ENCODE data around the gene HHAT. TPM values are rescaled to one million over a fixed set of nuclear protein-coding genes. Genes with fewer than 3 reads are reported as not detected.
A peak's percentile ranks its signal among the peaks of the same experiment; 100 is the strongest.

HHAT gene
- total RNA-seq, 1 donor from 2014 or later = 1.8 TPM

DNA sequence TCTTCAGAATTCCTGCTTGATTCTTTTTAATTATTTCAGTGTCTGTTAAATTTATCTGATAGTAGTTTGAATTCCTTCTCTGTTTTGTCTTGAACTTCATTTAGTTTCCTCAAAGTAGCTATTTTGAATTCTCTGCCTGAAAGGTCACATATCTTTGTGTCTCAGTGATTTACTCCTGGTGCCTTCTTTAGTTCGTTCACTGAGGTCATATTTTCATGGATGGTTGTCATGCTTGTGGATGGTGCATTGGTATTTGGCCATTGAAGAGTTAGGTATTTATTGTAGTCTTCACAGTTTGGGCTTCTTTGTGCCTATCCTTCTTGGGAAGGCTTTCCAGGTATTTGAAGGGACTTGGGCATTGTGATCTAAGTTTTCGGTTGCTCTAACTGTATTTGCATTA is 267.9 kb downstream of the HHAT start:
- ATAC-seq (no peak), DNase-seq (ENCODE audit: missing footprints) (no peak)
- intact Hi-C loops (cut with DNase I) = no loop called here

- intact Hi-C loops (cut with DNase I) = no loop called here
- ATAC-seq = peak; percentile 48
- DNase-seq (ENCODE audit: missing footprints) = no peak
These were observed 268.9 kb downstream of the HHAT start for GRCh38 chr1:210597555-210598134.

- peak; percentile 89 for ATAC-seq
- peak; percentile 42 for DNase-seq (ENCODE audit: missing footprints)
- intact Hi-C loops (cut with DNase I) = no loop called here
These were observed 269.5 kb downstream of the HHAT start for GRCh38 chr1:210598135-210598652.

DNA sequence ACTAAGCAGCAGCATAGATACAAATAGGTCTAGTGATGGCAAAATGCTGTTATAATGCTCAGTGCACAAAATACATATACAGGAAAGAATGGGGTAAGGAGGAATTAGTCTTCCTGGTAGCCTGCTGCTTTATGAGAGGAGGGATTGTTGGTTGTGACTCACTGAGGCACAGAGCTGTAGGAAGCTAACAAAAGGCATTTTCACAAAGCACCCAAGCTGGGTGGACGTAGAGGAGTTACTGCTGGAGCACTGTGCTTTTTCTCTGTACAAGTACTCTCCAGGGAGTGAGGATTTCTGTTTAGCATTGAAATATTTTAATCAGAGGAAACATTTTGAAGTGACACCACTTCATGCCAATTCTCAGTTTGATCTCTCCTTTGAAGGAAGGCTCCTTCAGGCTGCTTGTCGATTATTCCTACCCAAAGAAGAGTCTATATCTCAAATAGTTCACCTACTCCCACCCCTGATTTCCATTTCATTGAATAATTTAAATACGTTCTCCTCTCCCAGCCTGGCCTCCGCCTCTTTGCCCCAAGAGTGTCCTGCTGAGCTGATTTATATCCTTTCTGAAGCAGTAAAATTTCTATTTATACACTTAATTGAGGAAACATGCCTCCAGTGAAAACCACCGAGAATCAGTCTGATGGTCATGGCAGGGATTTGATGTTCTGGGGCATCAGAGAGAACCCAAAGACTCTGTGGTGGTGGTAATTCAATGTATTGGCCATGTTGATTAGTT is 271.9 kb downstream of the HHAT start:
- DNase-seq (ENCODE audit: missing footprints) (no peak), ATAC-seq (no peak)
- intact Hi-C loops (cut with DNase I) = no loop called here

GRCh38 chr1:210603123-210603522 is 274.4 kb downstream of the HHAT start:
- intact Hi-C loops (cut with DNase I) = no loop called here
- DNase-seq (ENCODE audit: missing footprints) (no peak), ATAC-seq (no peak)

DNA sequence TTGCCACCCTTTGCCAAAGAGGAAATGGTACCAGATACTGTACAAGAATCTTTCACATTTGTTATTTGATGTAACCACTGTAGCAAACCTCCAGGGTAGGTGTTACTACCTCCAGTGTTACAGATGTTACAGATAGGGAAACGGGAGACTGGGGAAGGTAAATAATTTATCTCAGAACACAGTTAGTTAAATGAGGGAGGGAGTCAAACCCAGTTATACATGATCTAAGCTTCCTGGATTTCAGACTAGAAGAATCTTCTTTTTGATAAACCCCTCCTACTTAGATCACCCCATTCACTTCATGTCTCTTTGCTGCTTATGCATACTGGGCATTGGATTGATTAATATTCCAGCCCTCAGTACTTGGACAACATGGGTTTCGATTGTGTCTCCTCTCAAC is 276.4 kb downstream of the HHAT start:
- ATAC-seq = no peak
- no peak for DNase-seq (ENCODE audit: missing footprints)
- intact Hi-C loops (cut with DNase I) = no loop called here

DNA sequence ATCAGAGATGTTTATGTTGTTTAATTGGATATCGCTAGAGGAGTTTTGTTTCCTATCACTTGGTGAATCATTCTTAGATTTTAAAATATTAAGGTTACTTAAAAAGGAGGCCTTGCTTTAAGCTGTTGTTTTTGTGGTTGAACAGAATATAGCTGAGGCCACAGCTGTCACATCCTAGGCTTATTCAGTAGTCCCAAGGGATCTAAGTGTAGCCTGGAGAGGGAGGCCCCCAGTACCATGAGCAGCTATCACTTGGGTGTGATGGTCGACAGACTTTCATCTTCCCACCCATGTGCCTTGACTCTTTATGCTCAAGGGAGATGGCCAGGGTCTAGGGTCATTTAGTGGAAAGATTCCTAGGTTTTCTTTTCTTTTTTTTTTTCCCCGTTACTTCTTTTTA is 278.7 kb downstream of the HHAT start:
- ATAC-seq = no peak
- intact Hi-C loops (cut with DNase I) = no loop called here
- no peak for DNase-seq (ENCODE audit: missing footprints)

DNA sequence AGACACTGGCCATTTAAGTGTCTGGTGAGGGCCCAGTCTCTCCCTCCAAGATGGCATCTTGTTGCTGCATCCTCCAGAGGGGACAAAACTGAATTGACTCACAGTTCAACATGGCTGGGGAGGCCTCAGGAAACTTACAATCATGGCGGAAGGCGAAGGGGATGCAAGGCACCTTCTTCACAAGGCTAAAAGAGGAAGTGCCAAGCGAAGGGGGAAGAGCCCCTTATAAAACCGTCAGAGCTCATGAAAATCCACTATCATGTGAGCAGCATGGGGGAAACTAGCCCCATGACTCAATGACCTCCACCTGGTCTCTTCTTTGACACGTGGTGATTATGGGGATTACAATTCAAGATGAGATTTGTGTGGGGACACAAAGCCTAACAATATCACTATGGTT is 280.1 kb downstream of the HHAT start:
- no peak for ATAC-seq
- intact Hi-C loops (cut with DNase I) = no loop called here

GRCh38 chr1:210616356-210616755 is 287.7 kb downstream of the HHAT start:
- no peak for DNase-seq (ENCODE audit: missing footprints)
- ATAC-seq = no peak
- intact Hi-C loops (cut with DNase I) = no loop called here

More for the DNA sequence above, 280.1 kb downstream of the HHAT start:
- DNase-seq (ENCODE audit: missing footprints) = no peak

- DNase-seq (ENCODE audit: missing footprints) = no peak
- no peak for ATAC-seq
- intact Hi-C loops (cut with DNase I) = no loop called here
These were observed 288.6 kb downstream of the HHAT start for GRCh38 chr1:210617293-210617692.

DNA sequence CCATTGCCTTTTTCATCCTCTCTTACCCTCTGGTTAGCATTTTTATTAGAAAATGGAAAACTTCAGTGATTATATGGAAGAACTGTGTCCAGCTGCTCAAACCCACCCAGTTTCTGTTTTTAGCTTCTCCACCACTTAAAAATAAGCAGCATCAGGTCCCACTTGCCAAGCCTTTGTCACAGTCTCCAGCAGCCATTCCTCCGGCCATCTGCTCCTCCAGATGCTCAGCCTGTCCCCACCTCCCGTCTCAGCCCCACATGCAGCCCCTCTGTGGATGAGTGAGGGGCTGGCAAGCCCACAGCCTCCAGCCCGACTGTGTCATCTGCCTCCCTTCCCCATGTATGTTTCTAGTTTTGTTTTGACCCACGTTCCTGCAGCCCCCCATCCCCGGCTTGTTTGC is 289.7 kb downstream of the HHAT start:
- intact Hi-C loops (cut with DNase I) = no loop called here
- DNase-seq (ENCODE audit: missing footprints) (no peak), ATAC-seq (no peak)

- ATAC-seq (no peak), DNase-seq (ENCODE audit: missing footprints) (no peak)
- intact Hi-C loops (cut with DNase I) = no loop called here
These were observed 292.3 kb downstream of the HHAT start for GRCh38 chr1:210620867-210621488.

DNA sequence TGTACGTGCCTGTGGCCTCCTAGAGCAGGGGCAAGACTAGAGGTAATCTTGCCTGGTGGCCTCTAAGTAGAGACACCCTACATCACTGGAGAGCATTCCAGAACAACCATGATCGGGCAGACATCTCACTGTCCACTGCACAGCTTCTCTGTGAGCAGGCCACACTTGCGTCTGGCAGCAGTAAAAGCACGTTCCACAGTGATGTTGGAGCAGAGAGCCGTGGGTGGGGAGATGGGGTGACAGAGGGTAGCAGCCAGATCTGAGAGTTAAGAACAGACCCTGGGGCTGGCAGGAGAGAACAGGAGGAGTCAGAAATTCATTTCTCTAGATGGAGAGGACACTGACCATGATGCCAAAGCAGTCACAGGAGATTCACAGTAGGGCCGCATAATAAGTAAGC is 293.0 kb downstream of the HHAT start:
- intact Hi-C loops (cut with DNase I) = no loop called here
- DNase-seq (ENCODE audit: missing footprints) (no peak), ATAC-seq (no peak)

- intact Hi-C loops (cut with DNase I) = no loop called here
- ATAC-seq (peak; percentile 88), DNase-seq (ENCODE audit: missing footprints) (no peak)
These were observed 296.0 kb downstream of the HHAT start for GRCh38 chr1:210624722-210625121.

DNA sequence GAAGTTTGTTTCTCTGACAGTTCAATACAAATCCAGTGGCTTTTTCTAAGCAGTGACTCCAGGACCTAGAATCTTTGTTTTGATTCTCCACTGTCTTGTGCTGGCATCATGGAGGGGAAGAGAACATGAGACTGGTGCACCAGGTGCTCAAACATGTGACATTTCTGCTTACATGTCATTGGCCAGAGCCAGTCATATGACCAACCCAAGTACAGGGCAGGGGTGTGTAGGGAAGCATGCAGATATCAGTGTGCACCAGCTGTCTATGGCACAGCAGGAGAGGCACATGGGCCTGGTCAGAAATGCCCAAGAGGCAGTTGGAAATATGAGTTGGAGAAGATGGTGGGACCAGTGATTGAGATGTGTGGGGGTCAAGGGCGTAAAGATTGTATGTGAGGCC is 297.0 kb downstream of the HHAT start:
- intact Hi-C loops (cut with DNase I) = no loop called here
- no peak for ATAC-seq
- DNase-seq (ENCODE audit: missing footprints) = no peak

DNA sequence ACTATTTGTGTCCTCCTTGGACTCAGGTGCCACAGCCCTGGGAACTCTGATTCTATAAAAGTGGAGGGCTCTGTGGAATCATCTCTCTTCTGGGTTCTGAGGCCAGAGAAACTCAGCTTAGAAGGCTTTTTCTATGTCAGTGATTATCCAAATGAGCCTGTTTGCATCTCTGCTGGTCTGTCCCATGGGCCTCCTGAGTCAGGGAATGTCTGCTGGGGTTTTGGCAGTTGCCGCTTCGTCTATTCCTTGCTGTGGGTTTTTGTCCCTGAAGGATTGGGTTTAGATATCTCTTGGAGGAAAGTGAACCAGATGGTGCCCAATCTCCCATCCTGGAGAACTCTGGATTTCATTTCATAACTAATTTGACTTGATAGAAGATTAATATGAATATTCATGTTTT is 297.6 kb downstream of the HHAT start:
- intact Hi-C loops (cut with DNase I) = no loop called here
- ATAC-seq (no peak), DNase-seq (ENCODE audit: missing footprints) (no peak)

DNA sequence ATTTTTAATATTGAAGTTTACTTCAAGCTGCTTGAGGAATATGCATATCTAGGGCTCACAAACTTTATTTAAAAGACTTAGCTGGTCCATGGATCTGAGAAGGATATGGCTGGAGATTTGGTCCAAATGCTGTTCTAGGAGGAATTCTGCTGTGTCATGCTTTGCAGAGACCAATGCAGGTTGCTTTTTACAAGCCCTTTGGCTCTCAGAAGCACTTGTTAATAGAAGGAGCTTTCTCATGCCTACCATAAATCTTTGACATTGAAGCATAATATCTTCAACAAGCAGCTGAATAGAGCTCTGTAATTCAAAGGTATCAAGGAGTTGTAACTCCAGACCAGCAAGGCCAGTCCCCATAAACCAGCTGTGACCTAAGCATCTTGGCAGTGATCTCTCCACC is 299.1 kb downstream of the HHAT start:
- intact Hi-C loops (cut with DNase I) = no loop called here
- ATAC-seq (no peak), DNase-seq (ENCODE audit: missing footprints) (no peak)

- no peak for DNase-seq (ENCODE audit: missing footprints)
- ATAC-seq = no peak
- intact Hi-C loops (cut with DNase I) = no loop called here
These were observed 300.6 kb downstream of the HHAT start for GRCh38 chr1:210629276-210629675.

DNA sequence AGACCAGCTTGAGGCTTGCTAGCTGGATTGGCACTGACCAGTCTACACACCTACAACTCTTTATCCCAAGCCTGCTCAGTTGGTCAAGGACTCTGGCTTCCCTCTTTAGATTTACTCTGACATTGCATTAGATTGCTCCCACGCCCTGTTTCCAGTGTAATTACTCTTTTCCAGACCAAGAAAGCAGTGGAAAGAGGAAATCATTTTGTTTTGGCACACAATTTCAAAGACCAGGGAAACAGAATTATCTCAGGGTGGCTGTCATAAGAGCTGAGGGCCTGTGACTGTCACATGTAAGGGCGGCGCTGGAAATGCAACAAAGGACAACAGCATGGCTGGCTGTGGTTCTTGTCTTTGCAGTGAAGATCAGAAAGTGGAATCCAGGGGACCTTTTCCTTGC is 302.7 kb downstream of the HHAT start:
- DNase-seq (ENCODE audit: missing footprints) = no peak
- intact Hi-C loops (cut with DNase I) = no loop called here
- no peak for ATAC-seq

DNA sequence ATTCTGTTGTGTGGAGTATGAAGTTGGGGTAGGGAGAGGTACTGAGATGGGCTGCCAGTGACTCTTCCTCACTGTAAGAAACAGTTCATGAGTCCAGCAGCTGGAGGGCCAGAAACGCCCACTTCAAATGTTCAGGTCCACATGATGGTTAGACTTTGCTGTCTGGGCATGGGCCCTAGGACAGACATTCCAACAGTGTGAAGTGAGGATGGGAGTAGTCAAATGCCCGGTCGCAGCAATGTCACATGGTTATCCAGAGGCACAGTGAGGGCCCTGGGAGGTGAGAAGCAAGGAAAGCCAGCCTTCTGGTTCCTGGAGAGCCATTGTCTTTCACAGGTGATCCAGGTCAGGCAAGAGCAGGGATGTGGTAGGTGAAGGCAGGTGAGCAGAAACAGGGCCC is 304.4 kb downstream of the HHAT start:
- ATAC-seq (no peak), DNase-seq (ENCODE audit: missing footprints) (no peak)
- intact Hi-C loops (cut with DNase I) = no loop called here

All from Right ventricle myocardium inferior (tissue), 1 donor.